Astrocyte (in vitro differentiated cells and primary cell): ENCODE measurements around the gene HNF1B. TPM values are rescaled to one million over a fixed set of nuclear protein-coding genes. Genes with fewer than 3 reads are reported as not detected.

ENCODE experiments used
- DNase-seq: peaks from one replicate; pipeline ENCODE4 v3.0.0-alpha.2; 2010; ENCODE audit warnings: low read depth
- FAIRE-seq: peaks from 2 replicates; lab custom pipeline; 2011; peaks lifted over from hg19 to GRCh38; lab: Jason Lieb, UNC
- H2AFZ ChIP-seq: 2 replicates; pipeline ENCODE4 v1.6.0; 2012; ENCODE audit warnings: low read depth, low read length, inconsistent platforms
- H3K27ac ChIP-seq: 2 replicates; pipeline ENCODE4 v1.5.1; 2011; ENCODE audit warnings: low read depth, low read length, inconsistent platforms
- H3K27me3 ChIP-seq: 2 replicates; pipeline ENCODE4 v1.6.0; 2011; ENCODE audit warnings: low read length, inconsistent platforms; ENCODE audit not compliant: insufficient read depth
- H3K36me3 ChIP-seq: 2 replicates; pipeline ENCODE4 v1.5.1; 2011; ENCODE audit warnings: low read length, inconsistent platforms; ENCODE audit not compliant: insufficient read depth
- H3K4me1 ChIP-seq: 2 replicates; pipeline ENCODE4 v1.5.1; 2011; ENCODE audit warnings: low read length, inconsistent platforms; ENCODE audit not compliant: insufficient read depth
- H3K4me2 ChIP-seq: 2 replicates; pipeline ENCODE4 v1.6.0; 2012; ENCODE audit warnings: low read length, inconsistent platforms
- H3K4me3 ChIP-seq: 2 replicates; pipeline ENCODE4 v1.5.1; 2011; ENCODE audit warnings: low read depth, mild to moderate bottlenecking, low read length, inconsistent platforms; ENCODE audit not compliant: insufficient read depth
- H3K79me2 ChIP-seq: 2 replicates; pipeline ENCODE4 v1.6.0; 2012; ENCODE audit warnings: mild to moderate bottlenecking, low read length, inconsistent platforms; ENCODE audit not compliant: insufficient read depth
- H3K9ac ChIP-seq: 2 replicates; pipeline ENCODE4 v1.6.0; 2012; ENCODE audit warnings: mild to moderate bottlenecking, low read length, inconsistent platforms
- H3K9me3 ChIP-seq: 2 replicates; pipeline ENCODE4 v1.5.1; 2012; ENCODE audit warnings: low read depth, mild to moderate bottlenecking, low read length, inconsistent platforms; ENCODE audit not compliant: insufficient read depth
- H4K20me1 ChIP-seq: 2 replicates; pipeline ENCODE4 v1.6.0; 2012; ENCODE audit warnings: low read length, inconsistent platforms; ENCODE audit not compliant: insufficient read depth
- H3K27ac Mint-ChIP-seq: one replicate; pipeline ENCODE4 v1.8.0; 2021; ENCODE audit warnings: mild to moderate bottlenecking, mixed read lengths; ENCODE audit not compliant: unreplicated experiment
- H3K27me3 Mint-ChIP-seq: one replicate; pipeline ENCODE4 v1.8.0; 2021; ENCODE audit warnings: low read depth, mixed read lengths; ENCODE audit not compliant: unreplicated experiment
- H3K36me3 Mint-ChIP-seq: one replicate; pipeline ENCODE4 v1.8.0; 2021; ENCODE audit warnings: low read depth, mixed read lengths; ENCODE audit not compliant: unreplicated experiment
- H3K4me1 Mint-ChIP-seq: one replicate; pipeline ENCODE4 v1.8.0; 2021; ENCODE audit warnings: low read depth, mixed read lengths; ENCODE audit not compliant: unreplicated experiment
- H3K4me3 Mint-ChIP-seq: one replicate; pipeline ENCODE4 v1.8.0; 2021; ENCODE audit warnings: mild to moderate bottlenecking, moderate library complexity, mixed read lengths; ENCODE audit not compliant: unreplicated experiment
- H3K9me3 Mint-ChIP-seq: one replicate; pipeline ENCODE4 v1.8.0; 2021; ENCODE audit warnings: mild to moderate bottlenecking, mixed read lengths; ENCODE audit not compliant: unreplicated experiment
- CTCF ChIP-seq: IDR thresholded peaks from 2 replicates; pipeline ENCODE4 v1.5.1; 2011; ENCODE audit warnings: low read depth, mild to moderate bottlenecking, inconsistent platforms, low read length, moderate library complexity; ENCODE audit not compliant: insufficient read depth
- EZH2 ChIP-seq: IDR thresholded peaks from 2 replicates; pipeline ENCODE4 v1.6.1; 2012; ENCODE audit warnings: mild to moderate bottlenecking, low read length, inconsistent platforms; ENCODE audit not compliant: insufficient read depth
- total RNA-seq: library from RNA; stranded (reverse); gene quantifications from 2 replicates; pipeline ENCODE4 v1.2.1, GENCODE V29; 2021

The HNF1B gene
- total RNA-seq, 1 donor from 2014 or later: 15.6 TPM

- no peak for FAIRE-seq
- Histone ChIP-seq H2AFZ (no peak overlapping the region), H4K20me1 (no peaks in the 10 kb centered on the region), H3K9me3 (no peaks in the 10 kb centered on the region), H3K9ac (no peak overlapping the region), H3K79me2 (no peaks in the 10 kb centered on the region), H3K27ac (no peak overlapping the region), H3K4me3 (no peak overlapping the region), H3K27me3 (peaks cover 3% of the 10 kb centered on the region), H3K4me2 (no peak overlapping the region), H3K4me1 (no peaks in the 10 kb centered on the region), H3K36me3 (no peaks in the 10 kb centered on the region)
- Mint-ChIP-seq H3K27ac (no peak overlapping the region), H3K4me1 (peaks cover 3% of the 10 kb centered on the region), H3K9me3 (no peaks in the 10 kb centered on the region), H3K27me3 (peaks cover 37% of the 10 kb centered on the region), H3K36me3 (peaks cover 12% of the 10 kb centered on the region), H3K4me3 (no peak overlapping the region)
- no peak for DNase-seq
- TF ChIP-seq EZH2: no peak
- TF ChIP-seq CTCF: no peak
Observed at GRCh38 chr17:37732316-37732715, 12.5 kb downstream of the HNF1B start.

- H3K9me3 Mint-ChIP-seq: peaks cover 1% of the 10 kb centered on the region
- H3K36me3 Mint-ChIP-seq: peaks cover 16% of the 10 kb centered on the region
- FAIRE-seq (no peak), DNase-seq (no peak)
- Histone ChIP-seq H3K9me3 (no peaks in the 10 kb centered on the region), H2AFZ (no peak overlapping the region), H3K4me2 (no peak overlapping the region), H3K36me3 (no peaks in the 10 kb centered on the region), H3K4me3 (no peak overlapping the region), H3K9ac (no peak overlapping the region), H3K79me2 (no peaks in the 10 kb centered on the region), H3K4me1 (no peaks in the 10 kb centered on the region), H3K27me3 (no peaks in the 10 kb centered on the region), H4K20me1 (no peaks in the 10 kb centered on the region), H3K27ac (no peak overlapping the region)
- H3K4me3 Mint-ChIP-seq: no peak overlapping the region
- peaks cover 44% of the 10 kb centered on the region for H3K27me3 Mint-ChIP-seq
- H3K27ac Mint-ChIP-seq: no peak overlapping the region
- peaks cover 3% of the 10 kb centered on the region for H3K4me1 Mint-ChIP-seq
- TF ChIP-seq EZH2: no peak
- no peak for TF ChIP-seq CTCF
Observed at GRCh38 chr17:37731056-37731455, 13.8 kb downstream of the HNF1B start.

- Mint-ChIP-seq H3K4me1 (peaks cover 3% of the 10 kb centered on the region), H3K27ac (no peak overlapping the region), H3K36me3 (peaks cover 16% of the 10 kb centered on the region), H3K4me3 (peak overlapping the region; percentile 8), H3K9me3 (peaks cover 1% of the 10 kb centered on the region), H3K27me3 (peaks cover 39% of the 10 kb centered on the region)
- H3K27ac ChIP-seq: no peak overlapping the region
- no peaks in the 10 kb centered on the region for H3K4me1 ChIP-seq
- no peak overlapping the region for H3K4me3 ChIP-seq
- no peak overlapping the region for H2AFZ ChIP-seq
- H3K79me2 ChIP-seq: no peaks in the 10 kb centered on the region
- H3K4me2 ChIP-seq: no peak overlapping the region
- no peaks in the 10 kb centered on the region for H3K27me3 ChIP-seq
- no peaks in the 10 kb centered on the region for H4K20me1 ChIP-seq
- no peak for TF ChIP-seq CTCF
- TF ChIP-seq EZH2: no peak
- H3K9ac ChIP-seq: no peak overlapping the region
- no peak for DNase-seq
- H3K36me3 ChIP-seq: no peaks in the 10 kb centered on the region
- FAIRE-seq: no peak
- H3K9me3 ChIP-seq: no peaks in the 10 kb centered on the region
Observed at GRCh38 chr17:37729905-37730304, 15.0 kb downstream of the HNF1B start.
